Neural progenitor cell (in vitro differentiated cells): ENCODE results near the gene AKR7A2.

ENCODE experiments used
- CTCF ChIP-seq: fragments of 200-600 bp; sonication (generic); IDR thresholded peaks from 2 replicates; pipeline ENCODE4 v1.5.1; 2017; ENCODE audit warnings: antibody characterized with exemption, mild to moderate bottlenecking
- EZH2 ChIP-seq: fragments of 200-600 bp; sonication (generic); IDR thresholded peaks from 2 replicates; pipeline ENCODE4 v1.6.1; 2017; ENCODE audit warnings: antibody characterized with exemption, mild to moderate bottlenecking, moderate library complexity
- EZH2phosphoT487 ChIP-seq: fragments of 200-600 bp; sonication (generic); IDR thresholded peaks from 2 replicates; pipeline ENCODE4 v1.6.1; 2017; ENCODE audit warnings: antibody characterized with exemption

DNA sequence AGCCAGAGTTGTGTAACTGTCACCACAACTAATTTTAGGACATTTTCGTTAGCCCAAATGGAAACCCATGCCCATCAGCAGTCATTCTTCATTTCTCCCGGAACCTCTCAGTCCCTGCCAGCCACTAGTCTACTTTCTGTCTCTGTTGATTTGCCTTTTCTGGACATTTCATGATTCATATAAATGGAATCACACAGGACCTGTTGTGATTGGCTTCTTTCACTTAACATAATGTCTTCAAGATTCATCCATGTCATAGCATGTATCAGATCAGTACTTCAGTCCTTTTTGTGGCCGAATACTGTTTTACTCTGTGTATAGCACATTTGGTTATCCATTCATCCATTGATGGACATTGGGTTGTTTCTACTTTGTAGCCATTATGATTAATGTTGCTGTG is 7.3 kb upstream of the AKR7A2 start:
- TF ChIP-seq CTCF = no peak
- no peak for TF ChIP-seq EZH2
- no peak for TF ChIP-seq EZH2phosphoT487
